K562 (cell line): ENCODE results near the gene GPX7.

Source experiments
- DNMT1 ChIP-seq: fragments of 450-650 bp; IDR thresholded peaks from 2 replicates; pipeline ENCODE4 v1.6.1; 2016; ENCODE audit warnings: antibody characterized with exemption, mild to moderate bottlenecking
- FOXJ3 ChIP-seq: sonication (generic); formaldehyde crosslinking; IDR thresholded peaks from 2 replicates; pipeline ENCODE4 v1.4.0; 2020; ENCODE audit warnings: mild to moderate bottlenecking, missing genetic modification reagents
- FOXP1 ChIP-seq: sonication (generic); formaldehyde crosslinking; IDR thresholded peaks from 2 replicates; pipeline ENCODE4 v1.8.0; 2022; ENCODE audit warnings: mild to moderate bottlenecking, missing genetic modification reagents
- HDAC3 ChIP-seq: fragments of 450-650 bp; IDR thresholded peaks from 2 replicates; pipeline ENCODE4 v1.6.1; 2018; ENCODE audit warnings: borderline replicate concordance, mild to moderate bottlenecking, moderate library complexity; ENCODE audit not compliant: partially characterized antibody
- LEF1 ChIP-seq: fragments of 450-650 bp; IDR thresholded peaks from 2 replicates; pipeline ENCODE4 v1.6.1; 2016; ENCODE audit warnings: mild to moderate bottlenecking
- NCOA2 ChIP-seq, 2 experiments: fragments of 450-650 bp; IDR thresholded peaks; 2 replicates each; pipeline ENCODE4 v1.6.1; 2018; ENCODE audit warnings: mild to moderate bottlenecking in 2 of 2, moderate library complexity in 1 of 2; ENCODE audit not compliant: partially characterized antibody in 2 of 2
- NFRKB ChIP-seq: fragments of 450-650 bp; IDR thresholded peaks from 2 replicates; pipeline ENCODE4 v1.6.1; 2016; ENCODE audit warnings: low read depth
- PHB2 ChIP-seq: fragments of 450-650 bp; IDR thresholded peaks from 2 replicates; pipeline ENCODE4 v1.6.1; 2017; ENCODE audit warnings: low read depth
- RAD21 ChIP-seq, 2 experiments: fragments of 250-450 bp in 1 of 2; fragments of 450-650 bp in 1 of 2; sonication (Bioruptor Pico) in 1 of 2; formaldehyde crosslinking in 1 of 2; IDR thresholded peaks in 1 of 2; conservative IDR thresholded peaks in 1 of 2; 2 replicates each; pipeline versions ENCODE4 v1.4.0 to v1.8.0; 2020 to 2022; ENCODE audit warnings: mild to moderate bottlenecking in 2 of 2, moderate library complexity in 1 of 2
- TFE3 ChIP-seq: fragments of 450-650 bp; formaldehyde crosslinking; IDR thresholded peaks from 2 replicates; pipeline ENCODE4 v1.4.0; 2020; ENCODE audit warnings: mild to moderate bottlenecking, mixed read lengths
- ZNF583 ChIP-seq: fragments of 250-450 bp; sonication (Bioruptor Pico); IDR thresholded peaks from 2 replicates; pipeline ENCODE4 v1.4.0; 2020
- ZNF785 ChIP-seq: fragments of 250-450 bp; sonication (Bioruptor Pico); IDR thresholded peaks from 2 replicates; pipeline ENCODE4 v1.4.0; 2020; ENCODE audit warnings: mild to moderate bottlenecking
- TF ChIP-seq, protein P1 (sequence below), 3 experiments: IDR thresholded peaks in 2 of 3; conservative IDR thresholded peaks in 1 of 3; 2 replicates each; pipeline ENCODE4 v1.5.1; 2011 to 2012; ENCODE audit warnings: low read length in 3 of 3, mild to moderate bottlenecking in 3 of 3, control low read depth in 2 of 3, improper control_type of control experiment in 1 of 3, inconsistent platforms in 1 of 3, low read depth in 1 of 3, mixed read lengths in 1 of 3, moderate library complexity in 1 of 3; ENCODE audit not compliant: insufficient read depth in 2 of 3
- TF ChIP-seq, protein P2 (sequence below): fragments of 150-350 bp; conservative IDR thresholded peaks from 2 replicates; pipeline ENCODE4 v1.6.1; 2014; ENCODE audit warnings: low read length

- no peak for TF ChIP-seq LEF1
- TF ChIP-seq RAD21 (CRISPR knock-in tag; conservative IDR thresholded peaks at IDR 0.05 in 1 of 2, IDR thresholded peaks at IDR 0.05 in 1 of 2), result no peak
- TF ChIP-seq ZNF785 (CRISPR knock-in tag), result no peak
- TF ChIP-seq PHB2, result no peak
- TF ChIP-seq, protein P1, sequence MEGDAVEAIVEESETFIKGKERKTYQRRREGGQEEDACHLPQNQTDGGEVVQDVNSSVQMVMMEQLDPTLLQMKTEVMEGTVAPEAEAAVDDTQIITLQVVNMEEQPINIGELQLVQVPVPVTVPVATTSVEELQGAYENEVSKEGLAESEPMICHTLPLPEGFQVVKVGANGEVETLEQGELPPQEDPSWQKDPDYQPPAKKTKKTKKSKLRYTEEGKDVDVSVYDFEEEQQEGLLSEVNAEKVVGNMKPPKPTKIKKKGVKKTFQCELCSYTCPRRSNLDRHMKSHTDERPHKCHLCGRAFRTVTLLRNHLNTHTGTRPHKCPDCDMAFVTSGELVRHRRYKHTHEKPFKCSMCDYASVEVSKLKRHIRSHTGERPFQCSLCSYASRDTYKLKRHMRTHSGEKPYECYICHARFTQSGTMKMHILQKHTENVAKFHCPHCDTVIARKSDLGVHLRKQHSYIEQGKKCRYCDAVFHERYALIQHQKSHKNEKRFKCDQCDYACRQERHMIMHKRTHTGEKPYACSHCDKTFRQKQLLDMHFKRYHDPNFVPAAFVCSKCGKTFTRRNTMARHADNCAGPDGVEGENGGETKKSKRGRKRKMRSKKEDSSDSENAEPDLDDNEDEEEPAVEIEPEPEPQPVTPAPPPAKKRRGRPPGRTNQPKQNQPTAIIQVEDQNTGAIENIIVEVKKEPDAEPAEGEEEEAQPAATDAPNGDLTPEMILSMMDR (IDR thresholded peaks at IDR 0.05 in 2 of 3, conservative IDR thresholded peaks at IDR 0.05 in 1 of 3; ENCODE audit: insufficient read depth in 2 of 3, low read depth in 1 of 3, low read length in 3 of 3), result no peak
- TF ChIP-seq HDAC3, result no peak
- TF ChIP-seq FOXJ3 (CRISPR knock-in tag), result no peak
- TF ChIP-seq NFRKB, result no peak
- TF ChIP-seq NCOA2 (IDR thresholded peaks at IDR 0.05; ENCODE audit: partially characterized antibody in 2 of 2), result no peak
- TF ChIP-seq ZNF583 (CRISPR knock-in tag), result no peak
- TF ChIP-seq, protein P2, sequence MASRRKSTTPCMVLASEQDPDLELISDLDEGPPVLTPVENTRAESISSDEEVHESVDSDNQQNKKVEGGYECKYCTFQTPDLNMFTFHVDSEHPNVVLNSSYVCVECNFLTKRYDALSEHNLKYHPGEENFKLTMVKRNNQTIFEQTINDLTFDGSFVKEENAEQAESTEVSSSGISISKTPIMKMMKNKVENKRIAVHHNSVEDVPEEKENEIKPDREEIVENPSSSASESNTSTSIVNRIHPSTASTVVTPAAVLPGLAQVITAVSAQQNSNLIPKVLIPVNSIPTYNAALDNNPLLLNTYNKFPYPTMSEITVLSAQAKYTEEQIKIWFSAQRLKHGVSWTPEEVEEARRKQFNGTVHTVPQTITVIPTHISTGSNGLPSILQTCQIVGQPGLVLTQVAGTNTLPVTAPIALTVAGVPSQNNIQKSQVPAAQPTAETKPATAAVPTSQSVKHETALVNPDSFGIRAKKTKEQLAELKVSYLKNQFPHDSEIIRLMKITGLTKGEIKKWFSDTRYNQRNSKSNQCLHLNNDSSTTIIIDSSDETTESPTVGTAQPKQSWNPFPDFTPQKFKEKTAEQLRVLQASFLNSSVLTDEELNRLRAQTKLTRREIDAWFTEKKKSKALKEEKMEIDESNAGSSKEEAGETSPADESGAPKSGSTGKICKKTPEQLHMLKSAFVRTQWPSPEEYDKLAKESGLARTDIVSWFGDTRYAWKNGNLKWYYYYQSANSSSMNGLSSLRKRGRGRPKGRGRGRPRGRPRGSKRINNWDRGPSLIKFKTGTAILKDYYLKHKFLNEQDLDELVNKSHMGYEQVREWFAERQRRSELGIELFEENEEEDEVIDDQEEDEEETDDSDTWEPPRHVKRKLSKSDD, result no peak
- TF ChIP-seq DNMT1, result no peak
- no peak for TF ChIP-seq TFE3 (CRISPR knock-in tag)
- TF ChIP-seq FOXP1 (CRISPR knock-in tag), result no peak
These were observed 38.5 kb downstream of the GPX7 start for GRCh38 chr1:52640697-52641096.
